IPS-20b (cell line): ENCODE data around the gene PEX19.

Experiments
- H3K27ac ChIP-seq: one replicate; pipeline ENCODE4 v1.5.1; 2013; ENCODE audit warnings: low read length
- H3K27me3 ChIP-seq: 2 replicates; pipeline ENCODE4 v1.6.1; 2013; ENCODE audit warnings: mild to moderate bottlenecking, low read length, inconsistent platforms; ENCODE audit not compliant: insufficient read depth
- H3K36me3 ChIP-seq: 2 replicates; pipeline ENCODE4 v1.6.1; 2013; ENCODE audit warnings: low read depth, mild to moderate bottlenecking, inconsistent platforms, low read length, moderate library complexity; ENCODE audit not compliant: insufficient read depth
- H3K4me1 ChIP-seq: 2 replicates; pipeline ENCODE4 v1.6.1; 2013; ENCODE audit warnings: mild to moderate bottlenecking, control low read depth, inconsistent platforms, low read length, moderate library complexity; ENCODE audit not compliant: insufficient read depth
- H3K4me3 ChIP-seq: 2 replicates; pipeline ENCODE4 v1.5.1; 2013; ENCODE audit warnings: mild to moderate bottlenecking, low read length, inconsistent platforms
- H3K9ac ChIP-seq: 2 replicates; pipeline ENCODE4 v1.6.1; 2013; ENCODE audit warnings: low read depth, mild to moderate bottlenecking, inconsistent platforms, low read length, moderate library complexity
- H3K9me3 ChIP-seq: 2 replicates; pipeline ENCODE4 v1.6.1; 2013; ENCODE audit warnings: mild to moderate bottlenecking, low read depth, low read length, inconsistent platforms; ENCODE audit not compliant: insufficient read depth

PEX19 gene

GRCh38 chr1:160284782-160285344, at the start of gene PEX19:
Gene PEX19 (minus strand): TSS chr1:160285133. CDS start chr1:160285124, 9 bp downstream.
- H3K4me3 ChIP-seq, result peak within 1 kb of the TSS; percentile 85
- 0 out of 2 replicates have a peak, but pooled peaks cover 3% of the 10 kb centered on the region for H3K4me1 ChIP-seq
- H3K9ac ChIP-seq, result peak within 1 kb of the TSS; percentile 97
- H3K27ac ChIP-seq, result peak within 1 kb of the TSS; percentile 84
- peaks cover 40% of the 10 kb centered on the region for H3K36me3 ChIP-seq
- no peaks in the 10 kb centered on the region for H3K9me3 ChIP-seq
- H3K27me3 ChIP-seq, result no peaks in the 10 kb centered on the region

DNA sequence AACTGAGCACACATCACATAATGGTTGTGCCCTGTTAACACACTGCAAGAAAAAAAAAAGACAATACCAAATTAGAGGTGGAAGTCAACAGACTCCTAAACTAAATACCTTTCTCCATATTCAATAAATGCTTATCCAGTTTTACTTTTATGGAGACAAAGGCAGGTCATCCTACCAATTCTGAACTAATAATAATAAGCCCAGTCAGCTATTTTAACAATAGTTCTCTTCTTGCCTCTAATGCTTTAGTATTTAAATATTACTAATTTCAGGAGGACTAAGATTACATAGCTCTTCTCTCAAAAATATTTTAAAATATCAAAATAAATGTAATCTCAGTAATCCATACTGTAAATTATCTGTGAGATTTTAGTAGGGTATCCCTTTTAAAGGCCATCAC, 47.6 kb upstream of the PEX19 start:
- H3K27me3 ChIP-seq, result no peaks in the 10 kb centered on the region
- H3K36me3 ChIP-seq, result peaks cover 84% of the 10 kb centered on the region
- H3K27ac ChIP-seq, result no peak overlapping the region
- H3K4me1 ChIP-seq, result no peaks in the 10 kb centered on the region
- no peaks in the 10 kb centered on the region for H3K9me3 ChIP-seq
- H3K9ac ChIP-seq, result no peak overlapping the region
- no peak overlapping the region for H3K4me3 ChIP-seq

GRCh38 chr1:160330119-160330518, 45.2 kb upstream of the PEX19 start:
- Histone ChIP-seq H3K36me3 (peaks cover 97% of the 10 kb centered on the region), H3K9me3 (no peaks in the 10 kb centered on the region), H3K9ac (no peak overlapping the region), H3K27me3 (no peaks in the 10 kb centered on the region), H3K27ac (no peak overlapping the region), H3K4me1 (no peaks in the 10 kb centered on the region), H3K4me3 (no peak overlapping the region)

GRCh38 chr1:160328184-160328583, 43.3 kb upstream of the PEX19 start:
- H3K27ac ChIP-seq, result no peak overlapping the region
- no peaks in the 10 kb centered on the region for H3K9me3 ChIP-seq
- H3K4me1 ChIP-seq, result no peaks in the 10 kb centered on the region
- H3K4me3 ChIP-seq, result no peak overlapping the region
- no peaks in the 10 kb centered on the region for H3K27me3 ChIP-seq
- no peak overlapping the region for H3K9ac ChIP-seq
- H3K36me3 ChIP-seq, result peaks cover 94% of the 10 kb centered on the region

DNA sequence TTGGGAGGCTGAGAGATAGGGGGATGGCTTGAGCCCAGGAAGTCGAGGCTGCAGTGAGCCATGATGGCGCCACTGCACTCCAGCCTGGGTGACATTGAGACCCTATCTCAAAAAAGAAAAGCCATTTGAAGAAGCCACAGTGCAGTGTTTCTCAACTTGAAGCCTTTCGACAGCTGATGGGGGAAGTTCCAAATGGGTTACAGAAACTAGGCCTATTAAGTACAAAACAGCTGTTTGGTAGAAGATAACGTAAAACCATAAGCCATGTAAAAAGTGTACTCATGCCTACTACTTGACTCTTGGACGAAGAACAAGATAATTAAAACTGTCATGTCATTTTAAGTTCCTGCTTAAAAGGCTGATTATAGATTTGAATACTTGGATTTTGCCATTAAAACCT, 41.5 kb upstream of the PEX19 start:
- Histone ChIP-seq H3K27ac (no peak overlapping the region), H3K4me1 (no peaks in the 10 kb centered on the region), H3K27me3 (no peaks in the 10 kb centered on the region), H3K9ac (no peak overlapping the region), H3K36me3 (peaks cover 95% of the 10 kb centered on the region), H3K9me3 (no peaks in the 10 kb centered on the region), H3K4me3 (no peak overlapping the region)

GRCh38 chr1:160325252-160325651, 40.3 kb upstream of the PEX19 start:
- H3K4me3 ChIP-seq, result no peak overlapping the region
- H3K36me3 ChIP-seq, result peaks cover 91% of the 10 kb centered on the region

GRCh38 chr1:160322831-160323230, 37.9 kb upstream of the PEX19 start:
- H3K36me3 ChIP-seq, result peaks cover 88% of the 10 kb centered on the region
- no peak overlapping the region for H3K9ac ChIP-seq

More at GRCh38 chr1:160325252-160325651, 40.3 kb upstream of the PEX19 start:
- H3K9ac ChIP-seq, result no peak overlapping the region
- H3K4me1 ChIP-seq, result no peaks in the 10 kb centered on the region
- no peaks in the 10 kb centered on the region for H3K9me3 ChIP-seq
- no peaks in the 10 kb centered on the region for H3K27me3 ChIP-seq
- H3K27ac ChIP-seq, result no peak overlapping the region

DNA sequence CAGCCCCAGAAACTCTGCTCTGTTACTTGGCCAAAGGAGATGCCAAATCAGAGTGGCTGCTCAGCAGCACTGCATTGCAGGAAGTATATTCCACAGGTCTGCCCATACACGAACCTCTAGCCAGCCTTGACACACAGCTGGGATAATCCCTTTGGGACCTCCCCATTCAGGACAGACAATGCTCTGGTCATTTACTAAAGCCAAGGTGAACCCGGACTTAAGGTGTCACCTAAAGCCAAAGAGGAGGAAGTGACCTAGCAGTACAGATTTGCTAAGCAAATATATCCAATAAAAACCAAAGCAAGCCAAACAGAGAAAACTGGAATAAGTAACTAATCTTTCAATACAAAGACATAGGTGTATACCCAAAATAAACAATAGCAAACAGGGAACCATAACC, 30.4 kb upstream of the PEX19 start:
- no peaks in the 10 kb centered on the region for H3K9me3 ChIP-seq
- H3K4me1 ChIP-seq, result no peaks in the 10 kb centered on the region
- no peak overlapping the region for H3K4me3 ChIP-seq
- no peak overlapping the region for H3K9ac ChIP-seq
- no peak overlapping the region for H3K27ac ChIP-seq
- H3K36me3 ChIP-seq, result peaks cover 90% of the 10 kb centered on the region
- H3K27me3 ChIP-seq, result no peaks in the 10 kb centered on the region

More at GRCh38 chr1:160322831-160323230, 37.9 kb upstream of the PEX19 start:
- no peaks in the 10 kb centered on the region for H3K9me3 ChIP-seq
- no peaks in the 10 kb centered on the region for H3K27me3 ChIP-seq
- H3K27ac ChIP-seq, result no peak overlapping the region
- no peak overlapping the region for H3K4me3 ChIP-seq
- no peaks in the 10 kb centered on the region for H3K4me1 ChIP-seq

GRCh38 chr1:160309571-160309970, 24.6 kb upstream of the PEX19 start:
- no peak overlapping the region for H3K27ac ChIP-seq
- no peaks in the 10 kb centered on the region for H3K9me3 ChIP-seq
- no peaks in the 10 kb centered on the region for H3K27me3 ChIP-seq
- H3K9ac ChIP-seq, result no peak overlapping the region
- H3K4me3 ChIP-seq, result no peak overlapping the region
- peaks cover 23% of the 10 kb centered on the region for H3K4me1 ChIP-seq
- H3K36me3 ChIP-seq, result peaks cover 88% of the 10 kb centered on the region

- H3K9ac ChIP-seq, result no peak overlapping the region
- no peak overlapping the region for H3K4me3 ChIP-seq
- peaks cover 88% of the 10 kb centered on the region for H3K36me3 ChIP-seq
- H3K27me3 ChIP-seq, result no peaks in the 10 kb centered on the region
- peaks cover 23% of the 10 kb centered on the region for H3K4me1 ChIP-seq
- H3K9me3 ChIP-seq, result no peaks in the 10 kb centered on the region
- H3K27ac ChIP-seq, result no peak overlapping the region
Observed at GRCh38 chr1:160309185-160309557, 24.2 kb upstream of the PEX19 start.

- peaks cover 23% of the 10 kb centered on the region for H3K4me1 ChIP-seq
- H3K9me3 ChIP-seq, result no peaks in the 10 kb centered on the region
- no peak overlapping the region for H3K9ac ChIP-seq
- peak overlapping the region; percentile 2; the same call in 1 of the 2 replicates for H3K4me3 ChIP-seq
- no peaks in the 10 kb centered on the region for H3K27me3 ChIP-seq
- no peak overlapping the region for H3K27ac ChIP-seq
- peaks cover 88% of the 10 kb centered on the region for H3K36me3 ChIP-seq
Observed at GRCh38 chr1:160308451-160309184, 23.7 kb upstream of the PEX19 start.
